Endothelial cell of umbilical vein (primary cell): ENCODE data around the gene ADTRP. TPM values are rescaled to one million over a fixed set of nuclear protein-coding genes. Genes with fewer than 3 reads are reported as not detected.
A peak's percentile ranks its signal among the peaks of the same experiment; 100 is the strongest.

Source experiments
- BruUV-seq: library from RNA; stranded (reverse); fragments of 400-500 nt; replicated peaks from 2 replicates; lab custom pipeline; 2021; lab: Mats Ljungman, UMichigan
- CTCF ChIA-PET: fragments of 300-600, 350-600 bp; sonication (Branson Sonifier 250); formaldehyde crosslinking; loops from one replicate; lab custom pipeline; 2021; ENCODE audit warnings: antibody characterized with exemption, inconsistent platforms; lab: Charles Lee
- POLR2A ChIA-PET: fragments of 300-600, 350-600 bp; sonication (Branson Sonifier 250); formaldehyde crosslinking; loops from one replicate; lab custom pipeline; 2021; ENCODE audit warnings: antibody characterized with exemption, inconsistent platforms; lab: Charles Lee
- DNase-seq: peaks from one replicate; pipeline ENCODE4 v3.0.0-alpha.2; 2011; ENCODE audit warnings: low read depth, low spot score
- FAIRE-seq: peaks from 2 replicates; lab custom pipeline; 2011; peaks lifted over from hg19 to GRCh38; lab: Jason Lieb, UNC
- H2AFZ ChIP-seq: 2 replicates; pipeline ENCODE4 v1.6.0; 2012; ENCODE audit warnings: low read depth, low read length, control low read depth, inconsistent platforms
- H3K27ac ChIP-seq: 2 replicates; pipeline ENCODE4 v1.5.1; 2011; ENCODE audit warnings: low read depth, mild to moderate bottlenecking, control low read depth, low read length, moderate library complexity; ENCODE audit not compliant: insufficient read depth
- H3K27me3 ChIP-seq, 2 experiments: 2 replicates each; pipeline versions ENCODE4 v1.6.0 to v1.6.1; 2011; ENCODE audit warnings: low read length in 2 of 2, mixed read lengths in 1 of 2; ENCODE audit not compliant: control insufficient read depth in 2 of 2, insufficient read depth in 2 of 2
- H3K36me3 ChIP-seq, 2 experiments: 2 replicates in 1 of 2; 3 replicates in 1 of 2; pipeline ENCODE4 v1.5.1; 2011; ENCODE audit warnings: low read length in 2 of 2, mild to moderate bottlenecking in 1 of 2, moderate library complexity in 1 of 2; ENCODE audit not compliant: control insufficient read depth in 2 of 2, insufficient read depth in 2 of 2; ENCODE audit errors: extremely low read depth in 1 of 2
- H3K4me1 ChIP-seq: 3 replicates; pipeline ENCODE4 v1.5.1; 2011; ENCODE audit warnings: mild to moderate bottlenecking, low read length; ENCODE audit not compliant: control insufficient read depth, insufficient read depth; ENCODE audit errors: extremely low read depth
- H3K4me2 ChIP-seq: 2 replicates; pipeline ENCODE4 v1.6.1; 2011; ENCODE audit warnings: low read length, control low read depth, mixed read lengths; ENCODE audit not compliant: insufficient read depth
- H3K4me3 ChIP-seq, 3 experiments: fragments of 200-600 bp in 1 of 3; sonication (generic), shearing (Covaris generic) in 1 of 3; replicated peaks in 1 of 3; 2 replicates each; pipeline ENCODE4 v1.5.1; 2011 to 2016; ENCODE audit warnings: control low read depth in 3 of 3, low read length in 3 of 3, mild to moderate bottlenecking in 2 of 3, inconsistent platforms in 1 of 3, low read depth in 1 of 3, moderate library complexity in 1 of 3; ENCODE audit not compliant: insufficient read depth in 1 of 3
- H3K79me2 ChIP-seq: 2 replicates; pipeline ENCODE4 v1.6.0; 2012; ENCODE audit warnings: low read length, inconsistent platforms; ENCODE audit not compliant: control insufficient read depth, insufficient read depth
- H3K9ac ChIP-seq: replicated peaks from 2 replicates; pipeline ENCODE3; 2011; ENCODE audit warnings: low read length, control low read depth; ENCODE audit not compliant: insufficient read depth; ENCODE audit errors: extremely low read depth
- H3K9me1 ChIP-seq: replicated peaks from 3 replicates; pipeline ENCODE4 v1.6.0; 2011; ENCODE audit warnings: mild to moderate bottlenecking, low read length; ENCODE audit not compliant: control insufficient read depth, insufficient read depth; ENCODE audit errors: extremely low read depth
- H3K9me3 ChIP-seq: replicated peaks from 2 replicates; pipeline ENCODE4 v1.5.1; 2012; ENCODE audit warnings: low read length, inconsistent platforms; ENCODE audit not compliant: control insufficient read depth, insufficient read depth
- H4K20me1 ChIP-seq: replicated peaks from 2 replicates; pipeline ENCODE3; 2011; ENCODE audit warnings: mild to moderate bottlenecking, low read length; ENCODE audit not compliant: control insufficient read depth, insufficient read depth; ENCODE audit errors: extremely low read depth
- CTCF ChIP-seq, 2 donors: IDR thresholded peaks; 1 replicate in 1 of 2; 2 replicates in 1 of 2; pipeline ENCODE4 v1.5.1; 2011; ENCODE audit warnings: low read length in 2 of 2, mild to moderate bottlenecking in 2 of 2, moderate library complexity in 2 of 2, control low read depth in 1 of 2, inconsistent platforms in 1 of 2, low read depth in 1 of 2; ENCODE audit not compliant: insufficient read depth in 1 of 2; ENCODE audit errors: extremely low read depth in 1 of 2
- EZH2 ChIP-seq: IDR thresholded peaks from 2 replicates; pipeline ENCODE4 v1.6.1; 2012; ENCODE audit warnings: borderline replicate concordance, low read depth, mild to moderate bottlenecking, moderate library complexity, low read length, inconsistent platforms; ENCODE audit not compliant: severe bottlenecking
- FOS ChIP-seq: IDR thresholded peaks from 2 replicates; pipeline ENCODE4 v1.6.1; 2011; ENCODE audit warnings: mild to moderate bottlenecking, low read length, moderate library complexity, borderline replicate concordance; ENCODE audit not compliant: insufficient read depth
- GATA2 ChIP-seq: IDR thresholded peaks from 2 replicates; pipeline ENCODE4 v1.7.0; 2011; ENCODE audit warnings: low read depth, mild to moderate bottlenecking, moderate library complexity, mixed read lengths, low read length; ENCODE audit not compliant: insufficient read length, insufficient read depth
- JUN ChIP-seq: IDR thresholded peaks from 2 replicates; pipeline ENCODE4 v1.6.1; 2011; ENCODE audit warnings: borderline replicate concordance, low read depth; ENCODE audit not compliant: insufficient read length, insufficient read depth
- MAX ChIP-seq: IDR thresholded peaks from 2 replicates; pipeline ENCODE4 v1.6.1; 2011; ENCODE audit not compliant: insufficient read depth, insufficient read length
- MYC ChIP-seq: IDR thresholded peaks from one replicate; pipeline ENCODE4 v1.6.1; 2011; ENCODE audit warnings: mild to moderate bottlenecking, low read depth, low read length
- POLR2A ChIP-seq: IDR thresholded peaks from 2 replicates; pipeline ENCODE4 v1.6.1; 2012; ENCODE audit warnings: low read depth, mild to moderate bottlenecking, control low read depth, low read length
- POLR2AphosphoS5 ChIP-seq: IDR thresholded peaks from 2 replicates; pipeline ENCODE4 v1.6.1; 2012; ENCODE audit warnings: low read depth, mild to moderate bottlenecking, control low read depth, low read length, moderate library complexity; ENCODE audit not compliant: insufficient read depth
- dilution Hi-C: fragments of 300-500 bp; cut with MboI; formaldehyde crosslinking; loops from one replicate; pipeline ENCODE4 v1.15.0; 2019; ENCODE audit warnings: low sequenced_read_pairs; ENCODE audit not compliant: extremely low pct_ligation_motif_present
- intact Hi-C: fragments of 100-400 bp; cut with micrococcal nuclease; formaldehyde crosslinking; loops from one replicate; pipeline ENCODE4 v1.10.0; 2022
- polyA plus RNA-seq, 4 experiments: library from polyadenylated mRNA; depleted of rRNA in 3 of 4; stranded (reverse) in 3 of 4; unstranded in 1 of 4; fragments of >200 nt; gene quantifications; 2 replicates each; pipeline versions ENCODE4 v1.2.1 to v1.2.3, GENCODE V29; 2011 to 2012; ENCODE audit warnings: missing spikeins in 1 of 4
- total RNA-seq: library from RNA; stranded (reverse); gene quantifications from 2 replicates; pipeline ENCODE4 v1.2.3, GENCODE V29; 2021

The ADTRP gene
- total and polyA plus RNA-seq, 2 donors (not counting 3 experiments of a cell fraction or from before 2014, with no cell fraction given): 3.3 to 4.4 TPM

- Histone ChIP-seq H3K27ac (no peak overlapping the region), H3K36me3 (no peaks in the 10 kb centered on the region), H3K4me1 (no peaks in the 10 kb centered on the region), H3K4me3 (no peak overlapping the region), H3K79me2 (peaks cover 97% of the 10 kb centered on the region), H3K9ac (no peak overlapping the region), H3K9me1 (no peaks in the 10 kb centered on the region), H3K27me3 (no peaks in the 10 kb centered on the region), H3K4me2 (no peak overlapping the region), H2AFZ (no peak overlapping the region), H4K20me1 (no peaks in the 10 kb centered on the region), H3K9me3 (no peaks in the 10 kb centered on the region)
- FAIRE-seq: no peak
- ChIA-PET POLR2A (no interaction called here), CTCF (no interaction called here)
- BruUV-seq: no TSS peak
- dilution Hi-C loops: no loop called here
- TF ChIP-seq MYC (no peak), GATA2 (no peak), EZH2 (no peak), JUN (no peak), POLR2AphosphoS5 (no peak), POLR2A (no peak)
- intact Hi-C loops: no loop called here
- DNase-seq: peak; percentile 45
Measured at GRCh38 chr6:11744753-11745152, 33.9 kb downstream of the ADTRP start.

DNA sequence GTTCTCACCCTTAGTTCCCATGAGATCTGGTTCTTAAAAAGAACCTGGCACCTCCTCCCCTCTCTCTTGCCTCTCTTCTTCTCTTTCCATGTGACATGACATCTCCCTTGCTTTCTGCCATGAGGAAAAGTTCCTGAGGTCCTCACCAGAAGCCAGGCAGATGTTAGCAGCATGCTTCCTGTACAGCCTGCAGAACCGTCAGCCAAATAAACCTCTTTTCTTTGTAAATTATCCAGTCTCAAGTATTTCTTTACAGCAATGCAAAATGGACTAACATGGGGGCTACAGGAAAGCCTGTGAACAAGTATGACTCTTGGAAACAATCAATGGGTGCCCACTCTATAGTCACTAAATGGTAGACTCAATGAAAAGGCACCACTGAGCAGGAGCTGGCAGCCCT is 34.5 kb downstream of the ADTRP start:
- Histone ChIP-seq H3K79me2 (peaks cover 97% of the 10 kb centered on the region), H3K27ac (no peak overlapping the region), H3K27me3 (no peaks in the 10 kb centered on the region), H3K4me2 (no peak overlapping the region), H3K9me3 (no peaks in the 10 kb centered on the region), H2AFZ (no peak overlapping the region), H3K9me1 (no peaks in the 10 kb centered on the region), H3K4me1 (no peaks in the 10 kb centered on the region), H4K20me1 (no peaks in the 10 kb centered on the region), H3K9ac (no peak overlapping the region), H3K4me3 (no peak overlapping the region), H3K36me3 (no peaks in the 10 kb centered on the region)
- ChIA-PET CTCF (no interaction called here), POLR2A (no interaction called here)
- intact Hi-C loops (no loop called here), dilution Hi-C loops (no loop called here)
- no peak for FAIRE-seq
- DNase-seq: no peak
- BruUV-seq: no TSS peak
- TF ChIP-seq MAX (no peak), MYC (no peak), EZH2 (no peak), JUN (no peak), POLR2A (no peak), FOS (no peak), CTCF (IDR thresholded peaks at IDR 0.05; ENCODE audit: extremely low read depth in 1 of 2, insufficient read depth in 1 of 2, low read depth in 1 of 2, low read length in 2 of 2) (no peak), POLR2AphosphoS5 (no peak), GATA2 (no peak)
